Natural killer cell (primary cell): Measurements from ENCODE around the gene RSU1. TPM values are rescaled to one million over a fixed set of nuclear protein-coding genes. Genes with fewer than 3 reads are reported as not detected.

Experiments used
- ATAC-seq, 3 donors: fragments of 150-1000 bp in 2 of 3; fragments of 200-7000 bp in 1 of 3; cut with Tn5 transposase; 1 replicate in 1 of 3; 2 replicates in 2 of 3; pipeline ENCODE4 v1.10.0; 2021; ENCODE audit warnings: mild to moderate bottlenecking in 2 of 3, moderate library complexity in 2 of 3
- DNase-seq, 2 donors: peaks; one replicate each; pipeline versions ENCODE4 v3.0.0 to v3.0.0-alpha.2; 2013 to 2021; ENCODE audit warnings: mixed read lengths in 1 of 2
- H3K27ac ChIP-seq: one replicate; pipeline ENCODE4 v1.5.1; 2013; ENCODE audit warnings: mild to moderate bottlenecking, low read length
- H3K27me3 ChIP-seq: one replicate; pipeline ENCODE4 v1.6.1; 2013; ENCODE audit warnings: low read length; ENCODE audit not compliant: control insufficient read depth, insufficient read depth
- H3K36me3 ChIP-seq: one replicate; pipeline ENCODE4 v1.6.1; 2013; ENCODE audit warnings: low read length; ENCODE audit not compliant: control insufficient read depth, insufficient read depth
- H3K4me1 ChIP-seq: one replicate; pipeline ENCODE4 v1.6.1; 2013; ENCODE audit warnings: low read length; ENCODE audit not compliant: control insufficient read depth, insufficient read depth
- H3K4me3 ChIP-seq: one replicate; pipeline ENCODE4 v1.5.1; 2013; ENCODE audit warnings: low read length
- H3K9me3 ChIP-seq: one replicate; pipeline ENCODE4 v1.6.1; 2013; ENCODE audit warnings: low read length; ENCODE audit not compliant: control insufficient read depth, insufficient read depth
- H3K27ac Mint-ChIP-seq, 2 donors: one replicate each; pipeline ENCODE4 v1.8.0; 2022; ENCODE audit warnings: mild to moderate bottlenecking in 2 of 2, mixed read lengths in 2 of 2, moderate library complexity in 1 of 2
- H3K27me3 Mint-ChIP-seq, 2 donors: one replicate each; pipeline ENCODE4 v1.8.0; 2022; ENCODE audit warnings: low read depth in 2 of 2, mixed read lengths in 2 of 2
- H3K36me3 Mint-ChIP-seq: one replicate; pipeline ENCODE4 v1.8.0; 2022; ENCODE audit warnings: mixed read lengths
- H3K4me1 Mint-ChIP-seq, 2 donors: one replicate each; pipeline ENCODE4 v1.8.0; 2022; ENCODE audit warnings: mixed read lengths in 2 of 2
- H3K4me3 Mint-ChIP-seq: one replicate; pipeline ENCODE4 v1.8.0; 2022; ENCODE audit warnings: mild to moderate bottlenecking, moderate library complexity, mixed read lengths
- H3K9me3 Mint-ChIP-seq, 2 donors: one replicate each; pipeline ENCODE4 v1.8.0; 2022; ENCODE audit warnings: mixed read lengths in 2 of 2
- WGBS: methylation state at CpG from one replicate; pipeline ENCODE4 v1.1.7; 2013; ENCODE audit warnings: missing lambda C conversion rate; ENCODE audit not compliant: insufficient coverage; 5-methylcytosine and 5-hydroxymethylcytosine counted together
- intact Hi-C: fragments of 100-400 bp; cut with micrococcal nuclease; formaldehyde crosslinking; loops from one replicate; pipeline ENCODE4 v1.14.2; 2022
- total RNA-seq, 4 donors: library from RNA; stranded (reverse); fragments of 120-200 nt in 1 of 4; gene quantifications; one replicate each; pipeline versions ENCODE4 v1.2.3 to v1.2.4, GENCODE V29; 2013 to 2022
- TF ChIP-seq, protein P1 (sequence below): fragments of 200-600 bp; IDR thresholded peaks from one replicate; pipeline ENCODE4 v1.8.0; 2022; ENCODE audit warnings: antibody characterized with exemption

RSU1 gene
- total RNA-seq, 3 donors from 2014 or later (not counting 1 experiment from before 2014, with no cell fraction given), result 75.0 to 85.3 (median 80.0) TPM

DNA sequence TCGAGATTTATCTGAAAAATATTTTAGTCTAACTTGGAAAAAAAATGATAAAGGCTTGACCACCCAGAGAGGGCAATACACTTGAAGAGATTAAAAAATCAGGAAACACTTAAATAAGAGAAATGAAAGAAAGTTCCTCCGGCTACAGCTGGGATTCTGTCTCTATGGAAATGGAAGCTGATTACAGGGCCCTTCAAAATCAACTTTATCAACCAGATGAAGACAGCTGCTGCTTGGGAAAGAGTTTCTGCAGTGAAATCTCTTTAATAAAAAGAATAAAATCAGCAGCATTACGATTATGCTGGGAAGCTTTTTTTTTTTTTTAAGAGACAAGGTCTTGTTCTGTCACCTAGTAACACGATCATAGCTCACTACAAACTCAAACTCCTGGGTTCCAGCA is 4.5 kb downstream of the RSU1 start:
- no peaks in the 10 kb centered on the region for H3K9me3 Mint-ChIP-seq
- ATAC-seq, result no peak
- no peak overlapping the region for H3K27ac ChIP-seq
- no peaks in the 10 kb centered on the region for H3K9me3 ChIP-seq
- no peaks in the 10 kb centered on the region for H3K27me3 Mint-ChIP-seq
- H3K36me3 ChIP-seq, result peaks cover 2% of the 10 kb centered on the region
- H3K36me3 Mint-ChIP-seq, result peaks cover 6% of the 10 kb centered on the region
- intact Hi-C loops, result no loop called here
- no peak overlapping the region for H3K4me3 Mint-ChIP-seq
- TF ChIP-seq, protein P1, sequence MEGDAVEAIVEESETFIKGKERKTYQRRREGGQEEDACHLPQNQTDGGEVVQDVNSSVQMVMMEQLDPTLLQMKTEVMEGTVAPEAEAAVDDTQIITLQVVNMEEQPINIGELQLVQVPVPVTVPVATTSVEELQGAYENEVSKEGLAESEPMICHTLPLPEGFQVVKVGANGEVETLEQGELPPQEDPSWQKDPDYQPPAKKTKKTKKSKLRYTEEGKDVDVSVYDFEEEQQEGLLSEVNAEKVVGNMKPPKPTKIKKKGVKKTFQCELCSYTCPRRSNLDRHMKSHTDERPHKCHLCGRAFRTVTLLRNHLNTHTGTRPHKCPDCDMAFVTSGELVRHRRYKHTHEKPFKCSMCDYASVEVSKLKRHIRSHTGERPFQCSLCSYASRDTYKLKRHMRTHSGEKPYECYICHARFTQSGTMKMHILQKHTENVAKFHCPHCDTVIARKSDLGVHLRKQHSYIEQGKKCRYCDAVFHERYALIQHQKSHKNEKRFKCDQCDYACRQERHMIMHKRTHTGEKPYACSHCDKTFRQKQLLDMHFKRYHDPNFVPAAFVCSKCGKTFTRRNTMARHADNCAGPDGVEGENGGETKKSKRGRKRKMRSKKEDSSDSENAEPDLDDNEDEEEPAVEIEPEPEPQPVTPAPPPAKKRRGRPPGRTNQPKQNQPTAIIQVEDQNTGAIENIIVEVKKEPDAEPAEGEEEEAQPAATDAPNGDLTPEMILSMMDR, result no peak
- H3K27me3 ChIP-seq, result no peaks in the 10 kb centered on the region
- H3K27ac Mint-ChIP-seq, result peak overlapping the region in 1 of 2 donors; percentile 26
- H3K4me1 ChIP-seq, result peaks cover 17% of the 10 kb centered on the region
- DNase-seq, result no peak
- WGBS, result 97% methylated on average over 3 of the region's 4 CpGs
- H3K4me3 ChIP-seq, result no peak overlapping the region
- H3K4me1 Mint-ChIP-seq, result peaks cover 39 to 46% of the 10 kb centered on the region in 2 donors

DNA sequence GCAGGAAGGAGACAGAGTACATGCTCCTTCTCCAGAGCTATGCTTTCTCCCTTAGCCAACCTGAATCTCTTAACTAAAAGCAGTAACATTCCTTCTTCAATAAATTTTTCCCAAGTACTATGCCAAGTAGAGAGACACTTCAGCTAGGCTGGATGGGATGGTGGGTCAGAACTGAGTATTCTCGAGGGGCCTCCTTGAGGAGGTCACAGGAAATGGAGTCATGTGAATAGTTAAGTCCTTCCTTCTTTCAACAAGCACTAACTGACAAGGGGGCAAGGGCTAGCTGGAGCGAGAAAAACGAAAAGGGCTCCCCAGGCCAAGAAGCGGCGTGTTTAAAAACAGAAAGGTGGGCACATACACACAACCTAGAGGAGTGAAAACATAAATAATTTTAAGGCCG is 5.5 kb downstream of the RSU1 start:
- Mint-ChIP-seq H3K4me1 (peaks cover 37 to 39% of the 10 kb centered on the region in 2 donors), H3K9me3 (no peaks in the 10 kb centered on the region), H3K27me3 (no peaks in the 10 kb centered on the region), H3K4me3 (no peak overlapping the region), H3K27ac (no peak overlapping the region), H3K36me3 (peaks cover 6% of the 10 kb centered on the region)
- intact Hi-C loops, result no loop called here
- DNase-seq, result no peak
- H3K27me3 ChIP-seq, result no peaks in the 10 kb centered on the region
- H3K9me3 ChIP-seq, result no peaks in the 10 kb centered on the region
- H3K4me1 ChIP-seq, result peaks cover 14% of the 10 kb centered on the region
- TF ChIP-seq, protein P1, result no peak
- ATAC-seq, result no peak
- 87% methylated on average over 6 of the region's 6 CpGs for WGBS
- H3K36me3 ChIP-seq, result peaks cover 2% of the 10 kb centered on the region
- no peak overlapping the region for H3K27ac ChIP-seq
- no peak overlapping the region for H3K4me3 ChIP-seq

DNA sequence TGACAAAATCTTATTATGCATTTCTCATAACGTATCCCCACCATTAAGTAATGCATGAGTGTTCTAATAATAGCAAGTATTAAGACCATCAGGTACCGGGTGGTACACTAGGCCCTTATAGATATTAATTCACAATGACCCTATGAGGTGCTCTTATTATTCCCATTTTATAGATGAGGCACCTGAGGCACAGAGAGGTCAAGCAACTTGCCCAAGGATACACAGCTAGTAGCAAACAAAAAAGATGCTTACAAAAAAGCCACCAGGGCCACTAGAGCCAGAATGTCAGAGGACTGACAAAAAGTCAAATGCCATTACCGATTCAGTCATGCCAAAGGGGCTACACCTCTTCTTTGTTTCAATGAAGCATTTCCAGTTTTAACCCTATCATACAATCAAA is 5.9 kb downstream of the RSU1 start:
- no peaks in the 10 kb centered on the region for H3K9me3 ChIP-seq
- peaks cover 2% of the 10 kb centered on the region for H3K36me3 ChIP-seq
- TF ChIP-seq, protein P1, result no peak
- peaks cover 9% of the 10 kb centered on the region for H3K4me1 ChIP-seq
- DNase-seq (no peak), ATAC-seq (no peak)
- intact Hi-C loops, result no loop called here
- Mint-ChIP-seq H3K27ac (no peak overlapping the region), H3K9me3 (no peaks in the 10 kb centered on the region), H3K4me3 (no peak overlapping the region), H3K4me1 (peaks cover 33 to 36% of the 10 kb centered on the region in 2 donors), H3K27me3 (no peaks in the 10 kb centered on the region), H3K36me3 (peaks cover 6% of the 10 kb centered on the region)
- WGBS, result 97% methylated on average over 3 of the region's 3 CpGs
- H3K27me3 ChIP-seq, result no peaks in the 10 kb centered on the region
- H3K27ac ChIP-seq, result no peak overlapping the region
- no peak overlapping the region for H3K4me3 ChIP-seq

DNA sequence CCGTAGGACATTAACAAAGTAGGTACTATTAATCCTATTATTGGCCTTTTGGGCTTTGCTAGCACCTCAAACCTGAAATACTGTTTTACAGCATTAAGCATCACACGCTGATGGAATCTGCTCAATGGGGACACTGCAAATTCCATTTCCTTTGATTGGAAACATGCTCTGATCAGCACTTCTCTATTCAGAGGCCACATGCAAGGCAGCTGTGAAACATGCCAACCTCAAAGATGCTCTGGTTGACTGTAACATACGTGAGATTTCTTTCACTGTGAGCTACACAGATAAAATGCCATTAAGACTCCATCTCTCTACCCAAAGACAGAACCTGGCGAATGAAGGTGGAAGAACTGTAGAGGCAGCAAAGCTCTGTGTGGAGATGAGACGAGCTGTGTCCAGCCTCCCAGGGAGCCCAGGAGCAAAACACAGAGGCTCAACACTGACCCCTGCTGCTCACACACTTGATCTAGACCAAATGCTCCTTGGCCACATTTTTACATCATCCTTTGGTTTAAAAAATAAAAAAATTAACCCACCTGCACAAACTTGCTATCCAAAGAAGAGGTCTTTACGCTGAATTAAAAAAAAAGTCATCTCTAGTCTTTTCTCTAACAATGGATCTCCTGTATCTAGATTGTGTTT is 8.0 kb downstream of the RSU1 start:
- peaks cover 4% of the 10 kb centered on the region for H3K4me1 ChIP-seq
- peaks cover 2% of the 10 kb centered on the region for H3K36me3 ChIP-seq
- Mint-ChIP-seq H3K9me3 (no peaks in the 10 kb centered on the region), H3K36me3 (peaks cover 6% of the 10 kb centered on the region), H3K27ac (no peak overlapping the region), H3K4me1 (peaks cover 15 to 24% of the 10 kb centered on the region in 2 donors), H3K4me3 (no peak overlapping the region), H3K27me3 (no peaks in the 10 kb centered on the region)
- no peaks in the 10 kb centered on the region for H3K9me3 ChIP-seq
- no peaks in the 10 kb centered on the region for H3K27me3 ChIP-seq
- intact Hi-C loops, result no loop called here
- WGBS, result 84% methylated on average over 6 of the region's 6 CpGs
- no peak overlapping the region for H3K27ac ChIP-seq
- peak; percentile 44 to 80 (median 75) for ATAC-seq
- H3K4me3 ChIP-seq, result no peak overlapping the region
- DNase-seq, result peak in 1 of 2 donors; percentile 73
- TF ChIP-seq, protein P1, result peak; percentile 45
